HG03521 (cell line): ENCODE measurements around the gene RNPC3.
"Not testable (repeated sequence)": the region's sequence is repeated elsewhere in the genome, so short reads cannot be mapped to it uniquely, and the experiment has no call there.

ENCODE experiments used
- ATAC-seq: cut with Tn5 transposase; IDR thresholded peaks from one replicate; pipeline ENCODE4 v1.9.1; 2021; ENCODE audit warnings: mild to moderate bottlenecking, moderate library complexity; ENCODE audit not compliant: unreplicated experiment

The RNPC3 gene

DNA sequence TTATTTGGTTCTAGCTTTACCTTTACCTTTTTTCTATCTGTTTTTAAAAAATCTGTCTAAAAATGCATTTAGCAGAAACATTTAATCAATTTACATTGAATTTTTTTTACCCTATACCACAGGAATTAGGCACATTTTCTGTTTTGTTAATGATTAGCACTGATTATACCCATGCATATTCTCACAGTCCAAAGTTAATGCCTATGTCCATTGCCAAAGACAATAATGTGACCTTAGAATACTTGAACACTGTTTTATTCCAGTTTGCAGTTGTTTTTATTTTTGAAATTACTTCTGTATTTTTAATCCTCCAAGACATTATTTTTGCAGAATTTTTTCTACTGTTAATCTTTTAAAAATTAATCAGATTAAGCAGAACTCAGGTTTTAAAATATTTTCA, 34.9 kb downstream of the RNPC3 start:
- ATAC-seq: no peak

DNA sequence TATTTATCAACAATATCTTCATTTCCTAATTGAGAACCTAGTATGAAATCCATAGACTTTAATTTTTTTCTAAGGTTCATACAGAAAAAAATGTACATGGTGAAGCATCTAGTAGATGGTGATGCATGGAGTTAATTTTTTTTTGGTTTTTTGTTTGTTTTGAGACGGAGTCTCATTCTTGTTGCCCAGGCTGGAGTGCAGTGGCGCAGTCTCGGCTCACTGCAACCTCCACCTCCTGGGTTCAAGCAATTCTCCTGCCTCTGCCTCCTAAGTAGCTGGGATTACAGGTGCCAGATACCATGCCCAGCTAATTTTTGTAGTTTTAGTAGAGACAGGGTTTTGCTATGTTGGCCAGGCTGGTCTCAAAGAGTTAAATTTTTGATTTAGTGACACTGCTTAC, 35.6 kb downstream of the RNPC3 start:
- not testable (repeated sequence) for ATAC-seq

DNA sequence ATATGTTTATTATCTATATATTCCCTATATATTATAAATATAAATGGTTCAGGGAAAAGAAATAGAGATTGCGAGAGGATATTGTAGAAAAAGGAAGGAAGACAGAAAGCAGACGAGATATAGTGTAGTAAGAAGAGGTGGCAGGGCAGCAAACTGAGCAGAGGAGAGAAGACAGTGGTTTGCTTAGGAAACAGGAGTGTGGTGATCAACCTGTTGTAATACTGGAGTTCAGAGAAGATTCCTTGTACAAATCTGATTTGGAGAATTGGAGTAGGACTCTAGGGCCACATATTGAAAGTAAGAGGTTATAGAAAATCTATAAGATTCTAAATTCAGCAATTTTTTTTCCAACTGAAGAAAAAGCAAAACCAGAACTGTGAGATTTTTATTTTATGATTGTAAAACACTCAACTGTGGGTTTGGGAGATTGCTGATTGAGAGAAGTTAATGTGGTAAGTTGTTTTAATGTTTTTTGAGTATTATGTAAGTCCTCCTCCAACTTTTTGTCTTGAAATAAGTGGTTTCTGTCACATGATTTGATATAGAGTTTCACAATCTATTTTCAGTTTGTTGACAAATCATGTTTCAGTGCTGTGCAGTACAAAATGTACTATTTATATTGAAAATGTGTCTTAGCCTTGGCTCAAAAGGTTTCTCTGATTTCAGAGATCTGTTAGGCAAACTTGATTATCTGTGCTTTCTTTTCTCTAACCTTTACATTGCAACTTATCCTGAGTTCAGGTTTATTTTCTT, 36.3 kb downstream of the RNPC3 start:
- peak; percentile 80 for ATAC-seq

DNA sequence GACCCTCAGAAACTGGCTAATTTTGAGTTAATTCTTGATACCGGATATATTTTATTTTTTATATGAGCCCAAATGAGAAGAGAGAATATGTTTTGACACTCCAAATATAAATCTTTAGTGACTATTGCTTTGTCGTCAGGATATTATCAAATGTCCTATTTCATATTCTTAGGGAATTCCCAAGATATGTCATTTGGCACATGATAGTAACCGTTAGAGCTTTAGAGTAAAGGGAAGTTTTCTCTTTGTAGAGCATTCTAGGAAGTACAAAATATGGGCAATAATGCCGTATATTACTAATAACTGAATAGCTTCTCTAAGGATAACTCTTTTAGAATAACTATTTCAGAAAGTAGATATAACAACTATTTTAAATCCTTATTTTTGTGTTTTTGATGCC, 37.6 kb downstream of the RNPC3 start:
- no peak for ATAC-seq

DNA sequence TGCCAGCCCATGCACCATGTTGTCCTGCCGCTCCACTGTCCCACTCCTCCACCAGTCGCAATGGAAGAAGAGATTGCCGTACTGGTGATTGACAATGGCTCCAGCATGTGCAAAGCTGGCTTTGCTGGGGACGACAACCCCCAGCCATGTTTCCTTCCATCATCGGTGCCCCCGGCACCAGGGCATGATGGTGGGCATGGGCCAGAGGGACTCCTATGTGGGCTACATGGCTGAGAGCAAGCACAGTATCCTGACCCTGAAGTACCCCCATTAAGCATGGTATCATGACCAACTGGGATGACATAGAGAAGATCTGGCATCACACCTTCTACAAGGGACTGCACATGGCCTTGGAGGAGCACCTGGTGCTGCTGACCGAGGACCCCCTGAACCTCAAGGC, 44.0 kb downstream of the RNPC3 start:
- ATAC-seq: no peak

DNA sequence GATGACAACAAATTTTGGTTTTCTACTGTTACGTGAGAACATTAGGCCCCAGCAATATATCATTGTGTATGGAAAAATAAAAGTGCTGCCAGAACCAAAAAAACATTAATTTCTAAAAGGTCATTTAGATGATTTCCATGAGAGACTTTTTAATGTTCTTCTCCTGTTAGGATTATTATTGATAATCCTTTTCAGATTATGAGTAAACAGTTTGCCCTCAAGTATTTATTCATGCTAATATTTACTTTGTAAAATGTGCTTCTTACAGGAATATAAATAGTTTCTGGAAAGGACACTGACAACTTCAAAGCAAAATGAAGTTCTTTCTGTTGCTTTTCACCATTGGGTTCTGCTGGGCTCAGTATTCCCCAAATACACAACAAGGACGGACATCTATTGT, 45.8 kb downstream of the RNPC3 start, which contains the start of gene AMY2B:
Gene AMY2B, plus strand, starts transcription at position 301 of the 400 bp plus-strand sequence. Its CDS starts 14 bp downstream, at position 315.
- not testable (repeated sequence) for ATAC-seq

DNA sequence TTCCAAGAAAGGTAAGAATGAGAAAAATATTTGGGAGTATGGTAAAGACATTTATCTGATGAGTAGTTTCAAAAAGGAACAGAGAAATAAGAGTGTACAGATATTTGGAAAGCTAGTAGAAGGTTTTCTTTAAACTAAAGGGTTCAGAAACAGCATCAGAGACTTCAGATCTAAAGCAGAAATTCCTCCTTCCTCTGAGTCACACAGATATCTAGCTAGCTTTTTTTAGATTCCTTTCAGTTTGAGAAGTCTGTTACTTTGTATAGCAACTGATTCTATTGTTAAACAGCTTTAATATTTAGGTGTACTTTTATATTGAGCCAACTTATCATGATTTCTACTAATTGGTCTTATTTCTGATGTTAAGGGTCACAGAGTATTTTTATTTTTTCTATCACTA, 50.6 kb downstream of the RNPC3 start:
- no peak for ATAC-seq

DNA sequence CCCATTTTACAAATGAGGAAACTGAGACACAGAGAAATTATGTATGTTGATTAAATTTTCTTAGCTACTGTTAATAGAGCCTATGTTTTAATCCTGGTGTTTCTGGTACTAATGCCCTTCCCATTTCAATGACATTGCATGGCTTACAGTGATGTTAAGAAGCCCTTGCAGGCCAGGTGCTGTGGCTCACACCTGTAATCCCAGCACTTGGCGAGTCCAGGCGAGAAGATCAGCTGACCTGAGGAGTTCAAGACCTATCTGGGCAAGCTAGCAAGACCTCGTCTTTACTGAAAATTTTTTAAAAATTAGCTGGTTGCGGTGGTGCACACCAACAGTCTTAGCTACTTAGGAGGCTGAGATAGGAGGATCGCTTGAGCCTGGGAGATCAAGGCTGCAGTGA, 51.3 kb downstream of the RNPC3 start:
- ATAC-seq: not testable (repeated sequence)

DNA sequence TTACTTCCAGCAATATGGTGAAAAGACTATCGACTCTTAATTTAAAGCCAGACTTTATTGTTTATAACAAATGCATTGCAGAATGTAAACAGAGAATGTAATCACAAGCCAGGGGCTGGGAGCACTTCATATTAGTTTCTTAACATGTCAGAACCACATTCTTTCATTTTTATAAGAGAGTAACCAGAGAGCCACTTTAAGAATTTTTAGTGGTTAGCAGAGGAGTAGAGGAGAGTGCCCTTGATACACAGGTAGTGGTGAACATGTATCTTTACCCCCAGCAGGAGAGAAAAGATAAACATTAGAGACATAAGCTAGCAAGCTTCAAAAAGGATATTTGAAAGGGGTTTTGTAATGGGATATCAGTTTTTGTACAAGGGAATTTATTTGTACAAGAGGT, 57.0 kb downstream of the RNPC3 start:
- ATAC-seq: no peak

DNA sequence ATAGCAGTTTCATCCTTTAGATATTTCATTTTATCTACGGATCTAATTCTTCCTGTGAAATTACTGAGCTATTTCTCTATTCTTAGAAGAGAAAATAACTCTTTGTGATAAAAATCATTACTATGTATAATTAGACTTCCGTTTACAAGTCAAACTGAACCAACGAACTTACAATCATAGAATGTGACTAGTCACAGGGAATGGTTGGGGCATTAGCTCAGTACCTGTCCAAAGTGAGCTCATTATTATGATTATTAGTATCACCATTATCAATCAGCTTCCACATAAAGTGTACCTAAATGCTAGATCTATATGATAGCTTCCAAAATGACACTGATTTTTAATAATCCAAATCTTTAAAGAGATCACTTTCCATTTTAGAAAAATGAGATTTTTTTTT, 58.4 kb downstream of the RNPC3 start:
- no peak for ATAC-seq

DNA sequence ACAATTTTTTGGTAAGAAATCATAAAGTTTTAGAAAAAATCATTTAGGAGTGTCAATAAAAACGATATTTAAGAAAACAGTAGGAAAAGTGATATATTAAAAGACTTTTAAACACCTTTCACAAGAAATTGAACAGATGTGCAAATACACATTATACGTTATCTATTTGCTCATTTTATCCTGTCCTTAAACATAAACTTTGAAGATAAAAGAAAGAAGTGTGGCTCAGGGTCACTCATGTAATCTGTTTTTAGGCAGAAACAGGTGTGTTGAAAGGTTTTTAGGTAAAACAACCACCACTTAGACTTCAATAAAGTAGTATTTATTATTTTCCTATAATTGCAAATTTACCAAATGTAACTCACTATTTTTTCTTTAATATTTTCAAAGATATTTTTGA, 59.0 kb downstream of the RNPC3 start:
- ATAC-seq: no peak

DNA sequence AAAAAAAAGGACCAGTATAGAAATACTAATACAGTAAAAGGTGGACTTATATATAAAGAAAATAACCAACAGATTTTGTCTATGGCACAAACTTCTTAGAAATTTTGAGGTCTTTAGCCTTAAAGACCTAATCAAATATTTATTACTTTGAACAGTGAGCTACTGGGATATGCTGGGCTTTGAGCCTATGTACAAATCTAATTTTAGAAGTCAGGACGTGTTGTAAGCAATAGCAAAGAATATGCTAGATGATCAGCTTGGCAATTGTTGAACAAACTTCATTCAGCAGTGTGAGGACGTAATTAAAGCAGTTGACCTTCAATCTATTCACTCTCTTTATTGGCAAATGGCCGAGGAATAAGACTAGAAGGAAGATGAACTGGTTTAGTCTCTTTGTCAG, 77.2 kb downstream of the RNPC3 start:
- not testable (repeated sequence) for ATAC-seq
